Heart left ventricle (tissue), 13 donors: ENCODE data around the gene ENOX2.

Experiments used
- POLR2A ChIP-seq, 2 donors: fragments of 450-650 bp; IDR thresholded peaks; one replicate each; pipeline ENCODE4 v1.6.1; 2017; ENCODE audit warnings: antibody characterized with exemption in 2 of 2, mild to moderate bottlenecking in 2 of 2, moderate library complexity in 2 of 2
- TF ChIP-seq, protein P1 (sequence below), 12 donors: fragments of 200-600 bp; sonication (generic) in 4 of 12; IDR thresholded peaks; one replicate each; pipeline versions ENCODE4 v1.5.0 to v1.8.0; 2018 to 2022; ENCODE audit warnings: antibody characterized with exemption in 12 of 12, mild to moderate bottlenecking in 5 of 12
- donor health status: ischemic (EF 13 %, LVEDD 7.1; RV severe dilation, severe dysfunction).
- donor health status: DM: no; HTN: yes; CAD: no.
- donor health status: DM: no; HTN: no; CAD: no.
- donor health status: ischemic (EF 25% LVEDD 6.9; RV normal size, moderate dysfunction).
- donor health status: ischemic (EF 25% LVEDD 5.7; RV mildly dilated, moderate dysfunction).
- donor health status: ischemic (EF 35%, LVEDD 5.7; RV mildly dilated, moderate dysfunction).
- donor health status: nonischemic (EF 11% LVEDD 7.7; RV severe dilation, severe dysfunction).
- donor health status: DM: yes; HTN: yes; CAD: no.
- donor health status: PGD.
- donor health status: ischemic (EF 29% LVEDD 5.4; RV normal size, mild dysfunction).
- donor health status: nonischemic (EF 23%, LVEDD 6.1; RV moderate dilation, normal function).

DNA sequence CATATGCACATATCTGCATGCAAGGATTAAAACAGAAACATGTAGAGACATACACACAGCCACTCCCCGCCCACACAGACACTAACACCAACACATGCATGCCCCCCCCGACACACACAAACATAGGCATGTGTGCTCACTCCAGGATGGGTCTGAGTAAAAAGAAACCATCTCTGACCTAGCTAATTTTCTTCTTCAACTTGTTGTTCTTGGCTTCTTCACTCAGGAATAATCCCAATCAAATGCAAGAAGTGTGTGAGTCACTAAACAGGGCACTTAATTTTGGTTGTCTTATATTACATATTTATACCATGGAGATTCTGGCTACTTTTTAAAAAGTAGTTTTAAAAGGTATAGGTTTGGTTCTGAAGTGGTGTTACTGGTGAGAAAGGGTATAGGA is 28.3 kb downstream of the ENOX2 start:
- TF ChIP-seq, protein P1, sequence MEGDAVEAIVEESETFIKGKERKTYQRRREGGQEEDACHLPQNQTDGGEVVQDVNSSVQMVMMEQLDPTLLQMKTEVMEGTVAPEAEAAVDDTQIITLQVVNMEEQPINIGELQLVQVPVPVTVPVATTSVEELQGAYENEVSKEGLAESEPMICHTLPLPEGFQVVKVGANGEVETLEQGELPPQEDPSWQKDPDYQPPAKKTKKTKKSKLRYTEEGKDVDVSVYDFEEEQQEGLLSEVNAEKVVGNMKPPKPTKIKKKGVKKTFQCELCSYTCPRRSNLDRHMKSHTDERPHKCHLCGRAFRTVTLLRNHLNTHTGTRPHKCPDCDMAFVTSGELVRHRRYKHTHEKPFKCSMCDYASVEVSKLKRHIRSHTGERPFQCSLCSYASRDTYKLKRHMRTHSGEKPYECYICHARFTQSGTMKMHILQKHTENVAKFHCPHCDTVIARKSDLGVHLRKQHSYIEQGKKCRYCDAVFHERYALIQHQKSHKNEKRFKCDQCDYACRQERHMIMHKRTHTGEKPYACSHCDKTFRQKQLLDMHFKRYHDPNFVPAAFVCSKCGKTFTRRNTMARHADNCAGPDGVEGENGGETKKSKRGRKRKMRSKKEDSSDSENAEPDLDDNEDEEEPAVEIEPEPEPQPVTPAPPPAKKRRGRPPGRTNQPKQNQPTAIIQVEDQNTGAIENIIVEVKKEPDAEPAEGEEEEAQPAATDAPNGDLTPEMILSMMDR (IDR thresholded peaks at IDR 0.05) = no peak
- TF ChIP-seq POLR2A (IDR thresholded peaks at IDR 0.05) = no peak
